Neural crest cell (in vitro differentiated cells): ENCODE measurements around the gene CSNK1G2. TPM values are rescaled to one million over a fixed set of nuclear protein-coding genes. Genes with fewer than 3 reads are reported as not detected.

Experiments
- DNase-seq: peaks from one replicate; pipeline ENCODE4 v3.0.0; 2021; ENCODE audit warnings: low read depth, mixed read lengths, low spot score
- H3K27ac Mint-ChIP-seq: one replicate; pipeline ENCODE4 v1.8.0; 2021; ENCODE audit warnings: mild to moderate bottlenecking, mixed read lengths; ENCODE audit not compliant: unreplicated experiment
- H3K27me3 Mint-ChIP-seq: 2 replicates; pipeline ENCODE4 v1.8.0; 2021; ENCODE audit warnings: low read depth, mild to moderate bottlenecking, mixed read lengths
- H3K36me3 Mint-ChIP-seq: 2 replicates; pipeline ENCODE4 v1.8.0; 2021; ENCODE audit warnings: low read depth, mild to moderate bottlenecking, mixed read lengths
- H3K4me1 Mint-ChIP-seq: 2 replicates; pipeline ENCODE4 v1.8.0; 2021; ENCODE audit warnings: mixed read lengths
- H3K4me3 Mint-ChIP-seq: one replicate; pipeline ENCODE4 v1.8.0; 2021; ENCODE audit warnings: mild to moderate bottlenecking, mixed read lengths
- H3K9me3 Mint-ChIP-seq: 2 replicates; pipeline ENCODE4 v1.8.0; 2021; ENCODE audit warnings: mixed read lengths
- total RNA-seq: library from RNA; stranded (reverse); gene quantifications from 2 replicates; pipeline ENCODE4 v1.2.1, GENCODE V29; 2021
- TF ChIP-seq, protein P1 (sequence below): fragments of 200-600 bp; sonication (generic); conservative IDR thresholded peaks from 2 replicates; pipeline ENCODE4 v1.5.0; 2021; ENCODE audit warnings: antibody characterized with exemption, mild to moderate bottlenecking

Gene CSNK1G2
- total RNA-seq, 1 donor from 2014 or later = 133 TPM

DNA sequence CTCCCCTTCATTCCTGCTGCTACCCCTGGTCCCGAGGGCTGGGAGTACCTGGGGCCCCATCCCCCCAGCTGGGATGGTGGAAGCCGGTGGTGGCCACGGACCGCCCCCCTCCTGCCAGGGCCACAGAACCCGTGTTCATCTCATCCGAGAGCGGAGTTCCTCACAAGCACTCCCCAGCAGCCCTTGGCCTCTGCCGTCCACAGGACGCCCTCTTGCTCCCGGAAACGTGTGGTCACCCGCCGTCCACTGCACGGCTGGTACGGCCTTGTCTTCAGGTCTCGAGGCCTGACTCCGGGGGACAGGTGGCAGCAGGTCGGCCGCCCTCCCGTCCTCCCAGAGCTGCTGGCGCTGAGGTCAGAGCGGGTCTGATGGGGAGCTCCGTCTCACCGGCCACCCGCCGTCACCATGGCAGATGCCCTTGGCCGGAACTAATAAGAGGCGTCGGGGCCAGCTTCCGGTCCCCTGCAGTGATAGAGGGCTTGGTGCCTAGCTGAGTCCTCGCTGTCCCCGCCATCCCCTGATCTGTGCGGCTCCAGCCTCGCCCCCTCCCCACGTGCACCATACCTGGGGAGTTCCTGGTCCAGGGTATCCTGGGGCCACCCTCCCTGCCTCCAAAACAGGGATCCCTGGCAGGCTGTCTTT lies 16.5 kb upstream of the CSNK1G2 start:
- H3K4me1 Mint-ChIP-seq = peaks cover 8% of the 10 kb centered on the region
- peaks cover 3% of the 10 kb centered on the region for H3K36me3 Mint-ChIP-seq
- H3K9me3 Mint-ChIP-seq = no peaks in the 10 kb centered on the region
- H3K27ac Mint-ChIP-seq = no peak overlapping the region
- no peak overlapping the region for H3K4me3 Mint-ChIP-seq
- TF ChIP-seq, protein P1, sequence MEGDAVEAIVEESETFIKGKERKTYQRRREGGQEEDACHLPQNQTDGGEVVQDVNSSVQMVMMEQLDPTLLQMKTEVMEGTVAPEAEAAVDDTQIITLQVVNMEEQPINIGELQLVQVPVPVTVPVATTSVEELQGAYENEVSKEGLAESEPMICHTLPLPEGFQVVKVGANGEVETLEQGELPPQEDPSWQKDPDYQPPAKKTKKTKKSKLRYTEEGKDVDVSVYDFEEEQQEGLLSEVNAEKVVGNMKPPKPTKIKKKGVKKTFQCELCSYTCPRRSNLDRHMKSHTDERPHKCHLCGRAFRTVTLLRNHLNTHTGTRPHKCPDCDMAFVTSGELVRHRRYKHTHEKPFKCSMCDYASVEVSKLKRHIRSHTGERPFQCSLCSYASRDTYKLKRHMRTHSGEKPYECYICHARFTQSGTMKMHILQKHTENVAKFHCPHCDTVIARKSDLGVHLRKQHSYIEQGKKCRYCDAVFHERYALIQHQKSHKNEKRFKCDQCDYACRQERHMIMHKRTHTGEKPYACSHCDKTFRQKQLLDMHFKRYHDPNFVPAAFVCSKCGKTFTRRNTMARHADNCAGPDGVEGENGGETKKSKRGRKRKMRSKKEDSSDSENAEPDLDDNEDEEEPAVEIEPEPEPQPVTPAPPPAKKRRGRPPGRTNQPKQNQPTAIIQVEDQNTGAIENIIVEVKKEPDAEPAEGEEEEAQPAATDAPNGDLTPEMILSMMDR = no peak
- peaks cover 1% of the 10 kb centered on the region for H3K27me3 Mint-ChIP-seq
- DNase-seq = no peak

DNA sequence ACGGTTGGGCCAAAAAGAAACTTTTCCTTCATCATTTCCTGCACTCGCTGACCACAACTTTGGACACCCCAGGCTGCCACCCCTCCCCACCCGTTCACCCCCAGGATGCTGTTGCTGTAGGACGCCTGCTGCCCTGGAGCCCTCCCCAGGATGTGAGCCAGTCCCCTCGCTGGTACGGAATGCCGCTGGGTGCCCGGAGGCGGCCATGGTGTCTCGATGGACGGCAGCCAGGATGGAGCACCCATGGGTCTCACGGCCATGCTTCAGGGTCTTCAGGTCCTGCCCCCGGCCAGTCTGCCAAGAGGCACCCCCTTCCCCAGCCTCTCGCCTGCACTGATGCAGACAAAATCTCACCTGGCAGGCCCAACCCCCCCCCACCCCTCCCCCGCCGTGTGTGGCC lies 15.4 kb upstream of the CSNK1G2 start:
- no peak for DNase-seq
- peaks cover 3% of the 10 kb centered on the region for H3K36me3 Mint-ChIP-seq
- H3K9me3 Mint-ChIP-seq = no peaks in the 10 kb centered on the region
- TF ChIP-seq, protein P1 = no peak
- peaks cover 3% of the 10 kb centered on the region for H3K27me3 Mint-ChIP-seq
- H3K4me1 Mint-ChIP-seq = peaks cover 14% of the 10 kb centered on the region
- no peak overlapping the region for H3K27ac Mint-ChIP-seq
- no peak overlapping the region for H3K4me3 Mint-ChIP-seq

DNA sequence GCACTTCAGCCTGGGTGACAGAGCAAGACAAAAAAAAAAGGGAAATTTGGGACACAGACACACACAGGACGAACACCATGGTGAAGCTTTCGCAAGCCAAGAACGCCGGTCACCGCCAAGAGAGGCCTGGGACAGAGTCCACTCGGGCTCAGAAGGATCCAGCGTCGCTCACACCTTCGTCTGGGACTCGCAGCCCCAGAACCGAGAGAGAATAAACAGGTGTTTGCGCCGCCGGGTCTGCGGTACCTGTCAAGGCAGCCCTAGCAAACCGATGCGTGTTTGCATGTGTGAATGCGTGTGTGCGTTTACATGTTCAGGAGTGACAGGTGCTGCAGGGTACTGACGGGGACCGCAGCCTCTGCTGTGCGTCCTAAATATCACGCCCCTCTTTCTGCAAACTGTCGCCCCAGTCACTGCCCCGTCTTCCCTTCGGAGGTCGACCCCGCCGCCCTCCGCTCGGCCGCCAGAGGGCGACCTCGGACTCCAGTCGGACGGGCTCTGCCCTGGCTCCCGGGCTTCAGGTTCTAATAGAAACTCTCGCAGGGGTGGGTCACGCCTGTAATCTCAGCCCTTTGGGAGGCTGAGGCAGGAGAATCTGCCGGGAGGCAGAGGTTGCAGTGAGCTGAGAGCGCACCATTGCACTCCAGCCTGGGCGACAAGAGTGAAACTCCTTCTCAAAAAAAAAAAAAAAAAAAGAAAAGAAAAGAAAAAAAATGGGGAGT lies 11.8 kb upstream of the CSNK1G2 start:
- peaks cover 3% of the 10 kb centered on the region for H3K27me3 Mint-ChIP-seq
- no peak overlapping the region for H3K27ac Mint-ChIP-seq
- peak; percentile 82 for DNase-seq
- TF ChIP-seq, protein P1 = peak; percentile 92
- peaks cover 4% of the 10 kb centered on the region for H3K9me3 Mint-ChIP-seq
- peak overlapping the region; percentile 69 for H3K4me3 Mint-ChIP-seq
- peaks cover 6% of the 10 kb centered on the region for H3K36me3 Mint-ChIP-seq
- H3K4me1 Mint-ChIP-seq = peaks cover 19% of the 10 kb centered on the region

DNA sequence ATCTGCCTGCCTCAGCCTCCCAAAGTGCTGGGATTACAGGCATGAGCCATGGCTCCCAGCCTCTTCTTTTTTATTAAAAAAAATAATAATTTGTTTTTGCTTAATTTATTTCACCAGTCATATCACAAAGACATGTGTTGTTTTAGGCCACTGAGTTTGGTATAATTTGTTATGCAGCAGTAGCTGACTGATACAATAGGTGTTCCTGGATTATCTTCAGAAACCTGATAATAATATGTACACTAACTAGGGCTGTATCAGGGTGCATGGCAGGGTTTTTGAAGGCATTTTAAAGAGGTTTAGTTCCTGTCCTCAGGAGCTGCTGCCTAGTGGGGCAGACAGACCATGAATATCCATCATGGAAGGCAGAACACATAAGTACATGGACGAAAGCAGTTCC lies 9.5 kb upstream of the CSNK1G2 start:
- no peak overlapping the region for H3K4me3 Mint-ChIP-seq
- H3K36me3 Mint-ChIP-seq = peaks cover 9% of the 10 kb centered on the region
- H3K4me1 Mint-ChIP-seq = peaks cover 22% of the 10 kb centered on the region
- peaks cover 4% of the 10 kb centered on the region for H3K9me3 Mint-ChIP-seq
- DNase-seq = no peak
- H3K27me3 Mint-ChIP-seq = peaks cover 3% of the 10 kb centered on the region
- TF ChIP-seq, protein P1 = no peak
- no peak overlapping the region for H3K27ac Mint-ChIP-seq

DNA sequence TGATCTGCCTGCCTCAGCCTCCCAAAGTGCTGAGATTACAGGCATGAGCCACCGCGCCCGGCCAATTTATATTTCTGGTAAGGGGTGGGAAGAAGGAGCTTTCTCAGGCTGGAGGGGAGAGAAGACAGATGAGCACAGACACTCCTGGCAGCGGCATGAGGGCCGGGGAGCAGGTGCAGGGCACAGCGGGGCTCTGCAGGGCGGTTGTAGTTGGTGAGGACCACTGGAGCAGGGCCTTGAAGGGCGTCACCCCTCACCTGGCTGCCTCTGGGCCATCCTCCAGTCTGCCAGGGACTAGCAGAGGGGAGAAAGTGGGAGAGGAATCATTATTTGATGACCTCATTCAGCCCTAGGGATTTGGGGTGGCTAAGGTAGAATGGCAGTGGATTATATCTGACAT lies 8.6 kb upstream of the CSNK1G2 start:
- TF ChIP-seq, protein P1 = no peak
- H3K27ac Mint-ChIP-seq = no peak overlapping the region
- H3K9me3 Mint-ChIP-seq = peaks cover 4% of the 10 kb centered on the region
- DNase-seq = no peak
- H3K4me1 Mint-ChIP-seq = peaks cover 26% of the 10 kb centered on the region
- H3K4me3 Mint-ChIP-seq = no peak overlapping the region
- H3K36me3 Mint-ChIP-seq = peaks cover 9% of the 10 kb centered on the region
- peaks cover 3% of the 10 kb centered on the region for H3K27me3 Mint-ChIP-seq
